ELR (cell line): ENCODE data around the gene ERICH6B.
A peak's percentile ranks its signal among the peaks of the same experiment; 100 is the strongest.
"Not testable (repeated sequence)": the region's sequence is repeated elsewhere in the genome, so short reads cannot be mapped to it uniquely, and the experiment has no call there.

Source experiments
- DNase-seq: peaks from one replicate; pipeline ENCODE4 v3.0.0-alpha.2; 2015; ENCODE audit warnings: low read depth

The ERICH6B gene

GRCh38 chr13:45615501-45616101, at the start of gene ERICH6B:
Gene ERICH6B (minus strand): TSS chr13:45615739. CDS start chr13:45597005, 18,734 bp downstream.
- DNase-seq: peak; percentile 39

GRCh38 chr13:45662903-45663302, 47.4 kb upstream of the ERICH6B start:
- DNase-seq: not testable (repeated sequence)

GRCh38 chr13:45662162-45662561, 46.6 kb upstream of the ERICH6B start:
- no peak for DNase-seq

- not testable (repeated sequence) for DNase-seq
These were observed 44.9 kb upstream of the ERICH6B start for GRCh38 chr13:45660458-45660857.

- DNase-seq: no peak
These were observed 44.0 kb upstream of the ERICH6B start for GRCh38 chr13:45659536-45659935.

- peak; percentile 79 for DNase-seq
These were observed 43.2 kb upstream of the ERICH6B start for GRCh38 chr13:45658586-45659235.

GRCh38 chr13:45654633-45655349, 39.3 kb upstream of the ERICH6B start:
- DNase-seq: no peak

GRCh38 chr13:45645263-45645662, 29.7 kb upstream of the ERICH6B start:
- not testable (repeated sequence) for DNase-seq

- DNase-seq: not testable (repeated sequence)
These were observed 26.6 kb upstream of the ERICH6B start for GRCh38 chr13:45642159-45642558.

- DNase-seq: not testable (repeated sequence)
These were observed 19.8 kb upstream of the ERICH6B start for GRCh38 chr13:45635291-45635690.

- DNase-seq: peak; percentile 50
These were observed 15.3 kb upstream of the ERICH6B start for GRCh38 chr13:45630791-45631190.

- DNase-seq: no peak
These were observed 14.4 kb upstream of the ERICH6B start for GRCh38 chr13:45629940-45630339.

GRCh38 chr13:45628094-45628493, 12.6 kb upstream of the ERICH6B start:
- no peak for DNase-seq

- no peak for DNase-seq
These were observed 12.1 kb upstream of the ERICH6B start for GRCh38 chr13:45627656-45628055.

GRCh38 chr13:45626731-45627374, 11.3 kb upstream of the ERICH6B start:
- peak; percentile 51 for DNase-seq

- peak; percentile 48 for DNase-seq
These were observed 8.1 kb upstream of the ERICH6B start for GRCh38 chr13:45623516-45624090.

- no peak for DNase-seq
These were observed 6.4 kb upstream of the ERICH6B start for GRCh38 chr13:45621950-45622349.

- no peak for DNase-seq
These were observed 7.6 kb downstream of the ERICH6B start for GRCh38 chr13:45607931-45608330.

- DNase-seq: no peak
These were observed 10.6 kb downstream of the ERICH6B start for GRCh38 chr13:45604892-45605291.

GRCh38 chr13:45603338-45603737, 12.2 kb downstream of the ERICH6B start:
- DNase-seq: no peak

GRCh38 chr13:45602183-45603170, 13.1 kb downstream of the ERICH6B start:
- DNase-seq: no peak
